ENCODE data around the gene HOXC6. TPM values are rescaled to one million over a fixed set of nuclear protein-coding genes. Genes with fewer than 3 reads are reported as not detected.

Gene HOXC6
- total RNA-seq, 1 donor from 2014 or later = not detected

DNA sequence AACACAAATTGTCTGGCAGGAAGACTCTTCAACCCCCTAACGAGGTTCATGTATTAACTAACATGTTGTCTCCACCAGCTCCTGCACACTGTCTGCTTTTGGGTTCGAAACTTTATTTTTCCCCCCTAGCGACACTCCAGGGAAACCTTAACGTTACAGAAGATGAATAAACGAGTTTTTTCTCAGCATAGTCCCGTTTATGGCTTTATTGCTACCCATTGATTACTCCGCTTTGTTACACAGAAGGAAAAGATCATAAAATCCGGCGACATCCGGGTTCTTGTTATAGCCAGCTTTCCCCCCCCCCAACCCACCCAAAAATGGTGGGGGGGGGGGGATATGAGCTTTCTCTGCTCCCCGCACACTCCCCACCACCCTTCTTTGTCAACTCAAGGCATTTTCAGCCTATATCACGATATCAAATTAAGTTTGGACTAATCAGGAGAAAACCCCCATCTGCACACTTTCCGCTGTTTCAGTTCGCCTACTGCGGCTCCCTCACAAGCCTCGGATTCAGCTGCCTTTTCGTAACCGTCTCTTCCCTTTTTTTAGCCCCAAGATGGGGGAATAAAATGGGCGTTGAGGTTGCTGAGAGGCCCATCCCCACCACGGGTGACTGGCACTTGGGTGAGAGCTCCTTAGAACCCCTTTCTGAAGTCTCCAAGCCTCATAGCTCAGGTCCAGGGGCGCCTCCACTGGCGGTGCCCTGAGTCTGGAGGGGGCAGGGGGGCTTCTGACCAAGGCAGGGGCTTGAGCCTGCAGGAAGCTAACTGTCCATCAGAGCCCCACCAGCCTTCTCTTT, 1.4 kb upstream of the HOXC6 start:
- peaks cover 3% of the 10 kb centered on the region for H3K9me3 Mint-ChIP-seq
- H3K4me3 Mint-ChIP-seq = no peak overlapping the region
- no peaks in the 10 kb centered on the region for H3K36me3 Mint-ChIP-seq
- H3K27ac Mint-ChIP-seq = no peak overlapping the region
- Histone ChIP-seq H3K4me2 (no peak overlapping the region), H3F3A (ENCODE audit: low read depth) (no peaks in the 10 kb centered on the region), H3K79me2 (ENCODE audit: low read depth) (no peaks in the 10 kb centered on the region), H3K9me3 (ENCODE audit: low read depth) (no peaks in the 10 kb centered on the region), H4K20me1 (ENCODE audit: low read depth) (peaks cover 93% of the 10 kb centered on the region), H3K4me1 (no peaks in the 10 kb centered on the region), H3K27ac (no peak overlapping the region), H3K27me3 (peaks cover 100% of the 10 kb centered on the region), H2AFZ (replicated peaks) (no peak overlapping the region), H3K4me3 (no peak overlapping the region), H3K36me3 (no peaks in the 10 kb centered on the region), H3K9ac (no peak overlapping the region)
- H3K4me1 Mint-ChIP-seq = no peaks in the 10 kb centered on the region
- TF ChIP-seq, protein P1, sequence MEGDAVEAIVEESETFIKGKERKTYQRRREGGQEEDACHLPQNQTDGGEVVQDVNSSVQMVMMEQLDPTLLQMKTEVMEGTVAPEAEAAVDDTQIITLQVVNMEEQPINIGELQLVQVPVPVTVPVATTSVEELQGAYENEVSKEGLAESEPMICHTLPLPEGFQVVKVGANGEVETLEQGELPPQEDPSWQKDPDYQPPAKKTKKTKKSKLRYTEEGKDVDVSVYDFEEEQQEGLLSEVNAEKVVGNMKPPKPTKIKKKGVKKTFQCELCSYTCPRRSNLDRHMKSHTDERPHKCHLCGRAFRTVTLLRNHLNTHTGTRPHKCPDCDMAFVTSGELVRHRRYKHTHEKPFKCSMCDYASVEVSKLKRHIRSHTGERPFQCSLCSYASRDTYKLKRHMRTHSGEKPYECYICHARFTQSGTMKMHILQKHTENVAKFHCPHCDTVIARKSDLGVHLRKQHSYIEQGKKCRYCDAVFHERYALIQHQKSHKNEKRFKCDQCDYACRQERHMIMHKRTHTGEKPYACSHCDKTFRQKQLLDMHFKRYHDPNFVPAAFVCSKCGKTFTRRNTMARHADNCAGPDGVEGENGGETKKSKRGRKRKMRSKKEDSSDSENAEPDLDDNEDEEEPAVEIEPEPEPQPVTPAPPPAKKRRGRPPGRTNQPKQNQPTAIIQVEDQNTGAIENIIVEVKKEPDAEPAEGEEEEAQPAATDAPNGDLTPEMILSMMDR (IDR thresholded peaks at IDR 0.05) = no peak
- TF ChIP-seq EZH2 (IDR thresholded peaks at IDR 0.05) (peak; percentile 89), EZH2phosphoT487 (IDR thresholded peaks at IDR 0.05) (peak; percentile 82)
- peaks cover 92% of the 10 kb centered on the region for H3K27me3 Mint-ChIP-seq (ENCODE audit: insufficient read depth, low read depth)
- DNase-seq (ENCODE audit: low spot score) = no peak

DNA sequence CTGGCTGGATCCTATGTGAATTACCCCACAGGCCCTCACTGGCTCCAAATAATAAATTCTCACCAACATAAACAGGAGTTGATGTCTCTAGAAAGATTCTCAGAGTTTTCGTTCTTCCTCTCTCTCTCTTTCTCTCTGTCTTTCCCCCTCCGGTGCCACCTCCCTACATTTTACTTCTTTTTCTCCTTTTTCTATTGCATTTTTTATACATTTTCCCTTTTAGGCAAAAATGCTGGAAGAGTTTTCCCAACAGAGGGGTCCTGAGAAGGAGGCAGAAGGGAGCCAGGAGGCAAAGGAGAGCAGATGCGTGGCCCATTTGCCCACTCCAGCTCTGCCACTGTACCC, 826 bp upstream of the HOXC6 start:
- H3K36me3 Mint-ChIP-seq = no peaks in the 10 kb centered on the region
- Histone ChIP-seq H3F3A (ENCODE audit: low read depth) (no peaks in the 10 kb centered on the region), H3K4me1 (no peaks in the 10 kb centered on the region), H4K20me1 (ENCODE audit: low read depth) (peaks cover 93% of the 10 kb centered on the region), H3K27ac (no peak overlapping the region), H3K27me3 (peaks cover 100% of the 10 kb centered on the region), H3K9ac (no peak overlapping the region), H3K79me2 (ENCODE audit: low read depth) (no peaks in the 10 kb centered on the region), H3K36me3 (no peaks in the 10 kb centered on the region), H3K4me2 (no peak overlapping the region), H3K4me3 (no peak overlapping the region), H3K9me3 (ENCODE audit: low read depth) (no peaks in the 10 kb centered on the region), H2AFZ (replicated peaks) (no peak overlapping the region)
- no peaks in the 10 kb centered on the region for H3K4me1 Mint-ChIP-seq
- no peak overlapping the region for H3K27ac Mint-ChIP-seq
- H3K4me3 Mint-ChIP-seq = no peak overlapping the region
- peaks cover 5% of the 10 kb centered on the region for H3K9me3 Mint-ChIP-seq
- DNase-seq (ENCODE audit: low spot score) = no peak
- peaks cover 92% of the 10 kb centered on the region for H3K27me3 Mint-ChIP-seq (ENCODE audit: insufficient read depth, low read depth)
- TF ChIP-seq EZH2 (IDR thresholded peaks at IDR 0.05) = peak; percentile 9
- TF ChIP-seq, protein P1 (IDR thresholded peaks at IDR 0.05) = no peak
- peak; percentile 30 for TF ChIP-seq EZH2phosphoT487 (IDR thresholded peaks at IDR 0.05)

DNA sequence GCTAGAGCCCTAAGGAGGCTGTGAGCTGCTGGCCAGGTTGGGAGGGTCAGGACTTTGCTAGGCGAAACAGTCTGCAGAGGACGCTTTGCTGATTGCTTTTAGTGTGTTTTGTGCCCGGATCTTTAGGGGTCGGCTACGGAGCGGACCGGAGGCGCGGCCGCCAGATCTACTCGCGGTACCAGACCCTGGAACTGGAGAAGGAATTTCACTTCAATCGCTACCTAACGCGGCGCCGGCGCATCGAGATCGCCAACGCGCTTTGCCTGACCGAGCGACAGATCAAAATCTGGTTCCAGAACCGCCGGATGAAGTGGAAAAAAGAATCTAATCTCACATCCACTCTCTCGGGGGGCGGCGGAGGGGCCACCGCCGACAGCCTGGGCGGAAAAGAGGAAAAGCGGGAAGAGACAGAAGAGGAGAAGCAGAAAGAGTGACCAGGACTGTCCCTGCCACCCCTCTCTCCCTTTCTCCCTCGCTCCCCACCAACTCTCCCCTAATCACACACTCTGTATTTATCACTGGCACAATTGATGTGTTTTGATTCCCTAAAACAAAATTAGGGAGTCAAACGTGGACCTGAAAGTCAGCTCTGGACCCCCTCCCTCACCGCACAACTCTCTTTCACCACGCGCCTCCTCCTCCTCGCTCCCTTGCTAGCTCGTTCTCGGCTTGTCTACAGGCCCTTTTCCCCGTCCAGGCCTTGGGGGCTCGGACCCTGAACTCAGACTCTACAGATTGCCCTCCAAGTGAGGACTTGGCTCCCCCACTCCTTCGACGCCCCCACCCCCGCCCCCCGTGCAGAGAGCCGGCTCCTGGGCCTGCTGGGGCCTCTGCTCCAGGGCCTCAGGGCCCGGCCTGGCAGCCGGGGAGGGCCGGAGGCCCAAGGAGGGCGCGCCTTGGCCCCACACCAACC, 1.5 kb downstream of the HOXC6 start:
- peaks cover 88% of the 10 kb centered on the region for H3K27me3 Mint-ChIP-seq (ENCODE audit: insufficient read depth, low read depth)
- Histone ChIP-seq H3K27ac (no peak overlapping the region), H3F3A (ENCODE audit: low read depth) (no peaks in the 10 kb centered on the region), H3K4me1 (no peaks in the 10 kb centered on the region), H3K9ac (no peak overlapping the region), H3K9me3 (ENCODE audit: low read depth) (no peaks in the 10 kb centered on the region), H3K36me3 (no peaks in the 10 kb centered on the region), H3K27me3 (peaks cover 100% of the 10 kb centered on the region), H4K20me1 (ENCODE audit: low read depth) (peaks cover 92% of the 10 kb centered on the region), H2AFZ (replicated peaks) (no peak overlapping the region), H3K4me2 (peak overlapping the region; percentile 20), H3K79me2 (ENCODE audit: low read depth) (no peaks in the 10 kb centered on the region), H3K4me3 (no peak overlapping the region)
- H3K4me1 Mint-ChIP-seq = no peaks in the 10 kb centered on the region
- DNase-seq (ENCODE audit: low spot score) = peak; percentile 62
- H3K27ac Mint-ChIP-seq = no peak overlapping the region
- no peak overlapping the region for H3K4me3 Mint-ChIP-seq
- H3K9me3 Mint-ChIP-seq = peaks cover 9% of the 10 kb centered on the region
- TF ChIP-seq EZH2phosphoT487 (IDR thresholded peaks at IDR 0.05) (peak; percentile 78), EZH2 (IDR thresholded peaks at IDR 0.05) (peak; percentile 99)
- TF ChIP-seq, protein P1 (IDR thresholded peaks at IDR 0.05) = no peak
- no peaks in the 10 kb centered on the region for H3K36me3 Mint-ChIP-seq
